Gastroesophageal sphincter (tissue), 3 donors: ENCODE results near the gene ADGRF1.

Experiments used
- POLR2A ChIP-seq, 2 donors: fragments of 450-650 bp; IDR thresholded peaks; one replicate each; pipeline ENCODE4 v1.6.1; 2017; ENCODE audit warnings: antibody characterized with exemption in 2 of 2, mild to moderate bottlenecking in 2 of 2, moderate library complexity in 1 of 2
- POLR2AphosphoS5 ChIP-seq: sonication (generic); formaldehyde crosslinking; IDR thresholded peaks from one replicate; pipeline ENCODE4 v1.6.1; 2017; ENCODE audit warnings: antibody characterized with exemption
- TF ChIP-seq, protein P1 (sequence below), 4 experiments: fragments of 200-600 bp in 2 of 4; fragments of 450-650 bp in 2 of 4; sonication (generic) in 1 of 4; IDR thresholded peaks; one replicate each; pipeline ENCODE4 v1.5.1; 2017 to 2019; ENCODE audit warnings: antibody characterized with exemption in 4 of 4, mild to moderate bottlenecking in 2 of 4, moderate library complexity in 2 of 4

GRCh38 chr6:47047479-47048407 lies 5.6 kb upstream of the ADGRF1 start:
- TF ChIP-seq POLR2A (IDR thresholded peaks at IDR 0.05) (no peak), POLR2AphosphoS5 (peak; percentile 54)
- TF ChIP-seq, protein P1, sequence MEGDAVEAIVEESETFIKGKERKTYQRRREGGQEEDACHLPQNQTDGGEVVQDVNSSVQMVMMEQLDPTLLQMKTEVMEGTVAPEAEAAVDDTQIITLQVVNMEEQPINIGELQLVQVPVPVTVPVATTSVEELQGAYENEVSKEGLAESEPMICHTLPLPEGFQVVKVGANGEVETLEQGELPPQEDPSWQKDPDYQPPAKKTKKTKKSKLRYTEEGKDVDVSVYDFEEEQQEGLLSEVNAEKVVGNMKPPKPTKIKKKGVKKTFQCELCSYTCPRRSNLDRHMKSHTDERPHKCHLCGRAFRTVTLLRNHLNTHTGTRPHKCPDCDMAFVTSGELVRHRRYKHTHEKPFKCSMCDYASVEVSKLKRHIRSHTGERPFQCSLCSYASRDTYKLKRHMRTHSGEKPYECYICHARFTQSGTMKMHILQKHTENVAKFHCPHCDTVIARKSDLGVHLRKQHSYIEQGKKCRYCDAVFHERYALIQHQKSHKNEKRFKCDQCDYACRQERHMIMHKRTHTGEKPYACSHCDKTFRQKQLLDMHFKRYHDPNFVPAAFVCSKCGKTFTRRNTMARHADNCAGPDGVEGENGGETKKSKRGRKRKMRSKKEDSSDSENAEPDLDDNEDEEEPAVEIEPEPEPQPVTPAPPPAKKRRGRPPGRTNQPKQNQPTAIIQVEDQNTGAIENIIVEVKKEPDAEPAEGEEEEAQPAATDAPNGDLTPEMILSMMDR (IDR thresholded peaks at IDR 0.05): peak; percentile 36 to 81 (median 68)
